Upper lobe of left lung (tissue), 4 donors: ENCODE results near the gene PLEKHA8.

ENCODE experiments used
- CTCF ChIP-seq, 6 experiments: fragments of 450-650 bp in 4 of 6; fragments of 200-600 bp in 2 of 6; sonication (generic) in 2 of 6; IDR thresholded peaks; one replicate each; pipeline ENCODE4 v1.5.1; 2016 to 2019; ENCODE audit warnings: antibody characterized with exemption in 6 of 6
- EP300 ChIP-seq, 4 donors: sonication (generic); formaldehyde crosslinking; IDR thresholded peaks; one replicate each; pipeline ENCODE4 v1.5.1; 2017; ENCODE audit warnings: antibody characterized with exemption in 4 of 4, control low read depth in 2 of 4
- POLR2AphosphoS5 ChIP-seq, 2 donors: sonication (generic); formaldehyde crosslinking; IDR thresholded peaks; one replicate each; pipeline ENCODE4 v1.5.1; 2017; ENCODE audit warnings: antibody characterized with exemption in 2 of 2

GRCh38 chr7:30136743-30137485, 108.7 kb downstream of the PLEKHA8 start:
- TF ChIP-seq CTCF (IDR thresholded peaks at IDR 0.05): no peak
- TF ChIP-seq POLR2AphosphoS5 (IDR thresholded peaks at IDR 0.05): no peak
- TF ChIP-seq EP300 (IDR thresholded peaks at IDR 0.05): no peak
